ENCODE data around the gene ZNF502. TPM values are rescaled to one million over a fixed set of nuclear protein-coding genes. Genes with fewer than 3 reads are reported as not detected.

Gene ZNF502
- total RNA-seq, 1 donor from 2014 or later: not detected

DNA sequence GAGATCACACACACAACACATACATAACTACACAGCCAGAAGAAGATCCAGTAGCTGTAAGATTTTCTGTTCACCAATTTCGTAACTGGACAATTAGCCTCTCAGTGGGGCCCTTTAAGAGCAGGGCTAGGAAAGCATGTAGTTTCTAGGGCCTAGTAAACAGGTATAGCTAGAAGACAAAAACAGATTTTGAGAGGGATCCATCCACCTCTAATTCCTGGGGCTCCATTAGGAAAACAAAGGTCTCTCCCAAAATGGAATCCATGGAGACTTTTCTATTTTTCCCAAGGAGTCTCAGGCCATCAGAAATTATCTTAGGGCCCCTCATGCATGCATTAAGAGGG, 59.6 kb downstream of the ZNF502 start:
- no peaks in the 10 kb centered on the region for H3K27me3 Mint-ChIP-seq
- no peak for TF ChIP-seq CTCF (IDR thresholded peaks at IDR 0.05; ENCODE audit: unreplicated experiment)
- no peak overlapping the region for H3K27ac Mint-ChIP-seq
- no peak for DNase-seq (ENCODE audit: low spot score, unreplicated experiment)
- peaks cover 61% of the 10 kb centered on the region for H3K36me3 Mint-ChIP-seq (ENCODE audit: insufficient read depth)
- H3K9me3 Mint-ChIP-seq (ENCODE audit: low read depth): peaks cover 32% of the 10 kb centered on the region
- H3K4me1 Mint-ChIP-seq (ENCODE audit: low read depth): no peaks in the 10 kb centered on the region
- no peak overlapping the region for H3K4me3 Mint-ChIP-seq (ENCODE audit: low read depth)

Other genes with a start within 250 kb of the ZNF502 start
- 62.5 and 64.0 TPM in 2 replicates for gene ZNF445, start 235.0 kb upstream of the ZNF502 start, total RNA-seq
- gene ZKSCAN7, start 157.5 kb upstream of the ZNF502 start, total RNA-seq: 22.4 and 25.0 TPM in 2 replicates
- gene ZNF660, start 127.7 kb upstream of the ZNF502 start, total RNA-seq: 22.6 and 27.1 TPM in 2 replicates
- gene ZNF197, start 87.6 kb upstream of the ZNF502 start, total RNA-seq: 34.1 and 34.5 TPM in 2 replicates
- gene ZNF35, start 63.9 kb upstream of the ZNF502 start, total RNA-seq: 19.0 and 19.3 TPM in 2 replicates
- 6.7 and 7.5 TPM in 2 replicates for gene ZNF501, start 17.0 kb downstream of the ZNF502 start, total RNA-seq
- 37.0 and 38.8 TPM in 2 replicates for gene KIAA1143, start 49.0 kb downstream of the ZNF502 start, total RNA-seq
- 17.0 and 21.4 TPM in 2 replicates for gene KIF15, start 49.1 kb downstream of the ZNF502 start, total RNA-seq
- gene TMEM42, start 149.3 kb downstream of the ZNF502 start, total RNA-seq: 13.4 and 13.6 TPM in 2 replicates
- gene TGM4, start 161.9 kb downstream of the ZNF502 start, total RNA-seq: not detected in 2 replicates